Retinal pigment epithelial cell (primary cell): ENCODE measurements around the gene POLA1.

Experiments
- DNase-seq: peaks from one replicate; pipeline ENCODE4 v3.0.0-alpha.2; 2010; ENCODE audit warnings: low read depth
- H3K4me3 ChIP-seq: 2 replicates; pipeline ENCODE4 v1.5.1; 2011; ENCODE audit warnings: mild to moderate bottlenecking, low read length, control low read depth, moderate library complexity
- CTCF ChIP-seq: conservative IDR thresholded peaks from 2 replicates; pipeline ENCODE4 v1.5.1; 2011; ENCODE audit warnings: low read depth, low read length, control low read depth, inconsistent platforms

The POLA1 gene

GRCh38 chrX:24956828-24957227 is 263.1 kb downstream of the POLA1 start:
- DNase-seq = no peak
- TF ChIP-seq CTCF = no peak
- H3K4me3 ChIP-seq = no peak overlapping the region

GRCh38 chrX:24961809-24962208 is 268.1 kb downstream of the POLA1 start:
- H3K4me3 ChIP-seq = no peak overlapping the region
- no peak for DNase-seq
- TF ChIP-seq CTCF = no peak

GRCh38 chrX:24963823-24964222 is 270.1 kb downstream of the POLA1 start:
- no peak for TF ChIP-seq CTCF
- H3K4me3 ChIP-seq = no peak overlapping the region
- peak; percentile 48 for DNase-seq

GRCh38 chrX:24965372-24965771 is 271.7 kb downstream of the POLA1 start:
- no peak overlapping the region for H3K4me3 ChIP-seq
- TF ChIP-seq CTCF = no peak
- DNase-seq = no peak

- no peak for DNase-seq
- TF ChIP-seq CTCF = no peak
- H3K4me3 ChIP-seq = no peak overlapping the region
Observed at GRCh38 chrX:24969812-24970211, 276.1 kb downstream of the POLA1 start.

- no peak for DNase-seq
- H3K4me3 ChIP-seq = no peak overlapping the region
- TF ChIP-seq CTCF = no peak
Observed at GRCh38 chrX:24979081-24979480, 285.4 kb downstream of the POLA1 start.

GRCh38 chrX:24981030-24981429 is 287.3 kb downstream of the POLA1 start:
- no peak for TF ChIP-seq CTCF
- DNase-seq = no peak
- no peak overlapping the region for H3K4me3 ChIP-seq
